PFSK-1 (cell line): ENCODE results near the gene ZNF683.

ENCODE experiments used
- FOXP2 ChIP-seq: optimal IDR thresholded peaks from 2 replicates; pipeline ENCODE3; 2011; ENCODE audit warnings: borderline replicate concordance, control low read depth, inconsistent platforms; ENCODE audit not compliant: insufficient read depth; ENCODE audit errors: extremely low read length, extremely low read depth
- POLR2AphosphoS5 ChIP-seq: IDR thresholded peaks from 2 replicates; pipeline ENCODE4 v1.6.1; 2012; ENCODE audit warnings: low read depth, mild to moderate bottlenecking, control low read depth, low read length, moderate library complexity
- SIN3A ChIP-seq: IDR thresholded peaks from 2 replicates; pipeline ENCODE4 v1.6.1; 2012; ENCODE audit warnings: mild to moderate bottlenecking, low read length, moderate library complexity, borderline replicate concordance; ENCODE audit not compliant: insufficient read depth
- TAF1 ChIP-seq: IDR thresholded peaks from 2 replicates; pipeline ENCODE4 v1.6.1; 2012; ENCODE audit warnings: low read length, control low read depth, borderline replicate concordance; ENCODE audit not compliant: insufficient read depth
- TF ChIP-seq, protein P1 (sequence below), 2 experiments: IDR thresholded peaks; 2 replicates each; pipeline versions ENCODE4 v1.6.1 to v1.8.0; 2011 to 2012; ENCODE audit warnings: low read depth in 2 of 2, low read length in 2 of 2, control low read depth in 1 of 2, inconsistent platforms in 1 of 2, mild to moderate bottlenecking in 1 of 2, moderate library complexity in 1 of 2; ENCODE audit not compliant: insufficient read depth in 1 of 2

Gene ZNF683

DNA sequence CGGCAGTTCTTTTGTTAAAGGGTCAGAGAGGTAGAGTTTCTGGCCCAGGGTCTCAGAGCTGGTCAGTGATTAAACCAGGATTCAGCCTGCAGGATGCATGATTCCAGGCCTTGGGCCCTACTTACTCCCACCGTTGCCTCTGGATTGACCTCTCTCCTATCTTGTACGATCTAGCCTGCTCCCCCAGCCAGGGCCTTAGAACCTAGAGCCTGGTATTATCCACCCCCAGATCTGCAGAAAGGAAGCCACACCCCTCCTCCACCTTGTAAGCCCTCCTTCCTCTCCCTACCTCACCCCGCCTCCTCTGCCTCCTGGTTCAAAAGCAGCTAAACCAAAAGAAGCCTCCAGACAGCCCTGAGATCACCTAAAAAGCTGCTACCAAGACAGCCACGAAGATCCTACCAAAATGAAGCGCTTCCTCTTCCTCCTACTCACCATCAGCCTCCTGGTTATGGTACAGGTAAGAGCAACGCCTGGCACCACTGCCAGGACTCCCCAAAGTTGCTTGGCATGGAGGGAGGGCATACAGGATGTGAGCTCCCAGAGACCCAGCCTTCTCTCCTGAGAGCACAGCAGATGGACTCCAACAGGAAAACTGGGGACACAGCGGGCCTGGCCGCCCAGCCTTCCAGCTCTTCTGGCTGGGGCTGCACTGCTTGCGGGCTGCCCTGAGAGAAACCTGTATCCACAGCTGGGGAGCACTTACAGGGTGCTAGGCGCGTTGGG lies 54.8 kb downstream of the ZNF683 start, which contains the start of gene CD52:
CD52 (plus strand) TSS at position 347 of the 726 bp plus-strand sequence; CDS start at position 407, 60 bp downstream.
- no peak for TF ChIP-seq FOXP2
- no peak for TF ChIP-seq SIN3A
- no peak for TF ChIP-seq TAF1
- TF ChIP-seq, protein P1, sequence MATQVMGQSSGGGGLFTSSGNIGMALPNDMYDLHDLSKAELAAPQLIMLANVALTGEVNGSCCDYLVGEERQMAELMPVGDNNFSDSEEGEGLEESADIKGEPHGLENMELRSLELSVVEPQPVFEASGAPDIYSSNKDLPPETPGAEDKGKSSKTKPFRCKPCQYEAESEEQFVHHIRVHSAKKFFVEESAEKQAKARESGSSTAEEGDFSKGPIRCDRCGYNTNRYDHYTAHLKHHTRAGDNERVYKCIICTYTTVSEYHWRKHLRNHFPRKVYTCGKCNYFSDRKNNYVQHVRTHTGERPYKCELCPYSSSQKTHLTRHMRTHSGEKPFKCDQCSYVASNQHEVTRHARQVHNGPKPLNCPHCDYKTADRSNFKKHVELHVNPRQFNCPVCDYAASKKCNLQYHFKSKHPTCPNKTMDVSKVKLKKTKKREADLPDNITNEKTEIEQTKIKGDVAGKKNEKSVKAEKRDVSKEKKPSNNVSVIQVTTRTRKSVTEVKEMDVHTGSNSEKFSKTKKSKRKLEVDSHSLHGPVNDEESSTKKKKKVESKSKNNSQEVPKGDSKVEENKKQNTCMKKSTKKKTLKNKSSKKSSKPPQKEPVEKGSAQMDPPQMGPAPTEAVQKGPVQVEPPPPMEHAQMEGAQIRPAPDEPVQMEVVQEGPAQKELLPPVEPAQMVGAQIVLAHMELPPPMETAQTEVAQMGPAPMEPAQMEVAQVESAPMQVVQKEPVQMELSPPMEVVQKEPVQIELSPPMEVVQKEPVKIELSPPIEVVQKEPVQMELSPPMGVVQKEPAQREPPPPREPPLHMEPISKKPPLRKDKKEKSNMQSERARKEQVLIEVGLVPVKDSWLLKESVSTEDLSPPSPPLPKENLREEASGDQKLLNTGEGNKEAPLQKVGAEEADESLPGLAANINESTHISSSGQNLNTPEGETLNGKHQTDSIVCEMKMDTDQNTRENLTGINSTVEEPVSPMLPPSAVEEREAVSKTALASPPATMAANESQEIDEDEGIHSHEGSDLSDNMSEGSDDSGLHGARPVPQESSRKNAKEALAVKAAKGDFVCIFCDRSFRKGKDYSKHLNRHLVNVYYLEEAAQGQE (IDR thresholded peaks at IDR 0.05; ENCODE audit: insufficient read depth in 1 of 2, low read depth in 2 of 2, low read length in 2 of 2) = no peak
- no peak for TF ChIP-seq POLR2AphosphoS5

DNA sequence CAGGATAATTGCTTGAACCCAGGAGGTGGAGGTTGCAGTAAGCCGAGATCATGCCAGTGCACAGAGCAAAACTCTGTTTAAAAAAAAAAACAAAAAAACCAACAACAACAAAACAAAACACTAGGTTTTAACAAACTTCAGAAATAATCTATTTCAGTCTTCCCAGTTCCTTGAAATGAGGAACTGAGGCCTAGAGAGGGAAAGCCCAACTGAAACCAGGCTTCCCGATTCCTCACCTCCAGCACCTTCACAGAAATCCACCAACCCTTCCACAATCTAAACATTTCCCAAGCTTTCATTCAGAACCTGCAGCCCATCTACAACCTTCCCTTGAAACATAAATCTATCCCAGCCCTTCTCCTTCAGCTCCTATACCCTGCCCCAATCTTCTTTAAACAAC lies 55.4 kb downstream of the ZNF683 start:
- TF ChIP-seq, protein P1 (IDR thresholded peaks at IDR 0.05; ENCODE audit: insufficient read depth in 1 of 2, low read depth in 2 of 2, low read length in 2 of 2) = no peak
- TF ChIP-seq SIN3A (no peak), FOXP2 (no peak), TAF1 (no peak), POLR2AphosphoS5 (no peak)

- TF ChIP-seq POLR2AphosphoS5 = no peak
- no peak for TF ChIP-seq SIN3A
- TF ChIP-seq, protein P1 (IDR thresholded peaks at IDR 0.05; ENCODE audit: insufficient read depth in 1 of 2, low read depth in 2 of 2, low read length in 2 of 2) = no peak
- no peak for TF ChIP-seq TAF1
- TF ChIP-seq FOXP2 = no peak
These were observed 56.4 kb downstream of the ZNF683 start for GRCh38 chr1:26315874-26316850.

GRCh38 chr1:26314501-26314900 lies 58.0 kb downstream of the ZNF683 start:
- TF ChIP-seq FOXP2 (no peak), POLR2AphosphoS5 (no peak), TAF1 (no peak), SIN3A (no peak)
- TF ChIP-seq, protein P1 (IDR thresholded peaks at IDR 0.05; ENCODE audit: insufficient read depth in 1 of 2, low read depth in 2 of 2, low read length in 2 of 2) = no peak
